ENCODE results near the gene SPTLC3.

SPTLC3 gene

DNA sequence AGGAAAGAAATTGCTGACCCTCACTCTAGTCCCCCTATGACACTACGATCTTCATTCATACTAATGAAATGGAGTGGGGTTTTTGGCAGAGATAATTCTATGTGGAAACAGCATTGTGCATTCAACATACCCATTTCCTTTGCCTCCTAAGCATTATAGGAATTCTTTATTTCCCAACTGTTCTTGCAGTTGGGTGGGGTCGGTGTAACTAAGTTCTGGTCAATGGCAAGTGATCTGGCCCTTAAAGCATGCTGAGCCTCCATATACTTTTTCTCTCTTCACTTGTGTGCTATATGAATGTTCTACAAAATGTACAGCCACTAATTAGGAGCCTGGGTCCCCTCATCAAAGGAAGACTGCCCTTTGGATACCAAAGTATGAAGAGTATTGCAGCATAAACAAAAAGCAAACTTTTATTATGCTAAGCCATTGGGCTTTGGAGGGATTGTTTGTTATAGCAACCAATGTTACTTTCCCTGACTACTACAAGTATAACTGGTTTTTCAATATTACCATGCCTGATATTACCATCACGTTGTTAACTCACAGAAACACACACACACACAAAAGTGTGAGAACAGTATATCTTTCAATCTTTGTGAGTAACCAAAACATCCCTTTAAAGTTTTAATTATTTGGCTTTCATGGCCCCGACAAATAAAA is 203.3 kb downstream of the SPTLC3 start:
- TF ChIP-seq CTCF (IDR thresholded peaks at IDR 0.05; ENCODE audit: borderline replicate concordance, insufficient read depth, low read depth, low read length): no peak
- H3K4me3 ChIP-seq (ENCODE audit: low read depth, low read length): no peak overlapping the region

DNA sequence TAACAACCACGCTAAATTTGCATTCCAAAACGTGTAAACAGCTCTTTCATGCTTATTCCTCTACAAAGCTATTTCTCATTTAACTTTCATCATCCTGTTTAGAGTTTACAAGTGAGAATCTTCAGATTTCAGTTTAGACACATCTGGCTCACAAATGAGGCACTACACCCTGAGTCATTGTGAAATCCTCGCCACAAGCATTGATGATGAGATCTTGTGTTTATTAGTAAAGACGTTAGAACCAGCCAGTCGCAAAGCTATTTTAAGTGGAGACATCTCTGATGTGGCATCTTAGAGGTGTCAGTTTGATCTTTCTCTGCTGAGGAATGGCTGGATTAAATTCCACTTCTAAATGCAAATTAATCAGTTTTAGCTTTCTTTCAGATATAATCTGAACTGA is 204.0 kb downstream of the SPTLC3 start:
- TF ChIP-seq CTCF (IDR thresholded peaks at IDR 0.05; ENCODE audit: borderline replicate concordance, insufficient read depth, low read depth, low read length): no peak
- no peak overlapping the region for H3K4me3 ChIP-seq (ENCODE audit: low read depth, low read length)

- no peak overlapping the region for H3K4me3 ChIP-seq (ENCODE audit: low read depth, low read length)
- no peak for TF ChIP-seq CTCF (IDR thresholded peaks at IDR 0.05; ENCODE audit: borderline replicate concordance, insufficient read depth, low read depth, low read length)
Measured at GRCh38 chr20:13213335-13213734, 204.6 kb downstream of the SPTLC3 start.

DNA sequence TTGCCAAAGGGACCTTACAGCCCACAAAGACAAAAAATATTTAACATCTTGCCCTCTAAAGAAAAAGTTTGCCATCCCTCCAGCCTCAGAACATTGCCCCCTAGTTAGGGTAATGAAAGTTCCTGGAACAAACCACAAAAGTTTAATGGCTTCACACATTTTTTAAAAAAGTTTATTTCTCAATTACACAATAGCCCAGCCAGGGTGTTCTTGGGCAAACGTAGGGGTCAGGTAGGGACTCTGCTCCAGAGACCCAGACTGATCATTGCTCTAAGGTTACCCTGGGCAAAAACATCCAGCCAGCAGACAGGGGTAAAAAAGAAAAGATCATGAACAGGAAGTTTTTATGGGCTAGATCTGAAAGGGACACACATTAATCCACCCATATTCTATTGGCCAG is 207.8 kb downstream of the SPTLC3 start:
- TF ChIP-seq CTCF (IDR thresholded peaks at IDR 0.05; ENCODE audit: borderline replicate concordance, insufficient read depth, low read depth, low read length): no peak

More for the DNA sequence above, 207.8 kb downstream of the SPTLC3 start:
- H3K4me3 ChIP-seq (ENCODE audit: low read depth, low read length): no peak overlapping the region

Data from GM12875 (cell line).